SK-N-MC (cell line): ENCODE results near the gene ARPC1A.

Experiments
- EZH2 ChIP-seq: fragments of 200-600 bp; sonication (generic); IDR thresholded peaks from one replicate; pipeline ENCODE4 v1.6.1; 2017; ENCODE audit warnings: antibody characterized with exemption
- POLR2AphosphoS5 ChIP-seq: IDR thresholded peaks from 2 replicates; pipeline ENCODE4 v1.6.1; 2012; ENCODE audit warnings: mild to moderate bottlenecking, low read depth, low read length, borderline replicate concordance

- TF ChIP-seq EZH2 (no peak), POLR2AphosphoS5 (no peak)
These were observed 46.8 kb downstream of the ARPC1A start for GRCh38 chr7:99372275-99373090.
